LoVo (cell line): ENCODE results near the gene CDKL4.
"Not testable (repeated sequence)": the region's sequence is repeated elsewhere in the genome, so short reads cannot be mapped to it uniquely, and the experiment has no call there.

Experiments
- DNase-seq: peaks from one replicate; pipeline ENCODE4 v3.0.0-alpha.2; 2016; ENCODE audit warnings: low spot score

Gene CDKL4

DNA sequence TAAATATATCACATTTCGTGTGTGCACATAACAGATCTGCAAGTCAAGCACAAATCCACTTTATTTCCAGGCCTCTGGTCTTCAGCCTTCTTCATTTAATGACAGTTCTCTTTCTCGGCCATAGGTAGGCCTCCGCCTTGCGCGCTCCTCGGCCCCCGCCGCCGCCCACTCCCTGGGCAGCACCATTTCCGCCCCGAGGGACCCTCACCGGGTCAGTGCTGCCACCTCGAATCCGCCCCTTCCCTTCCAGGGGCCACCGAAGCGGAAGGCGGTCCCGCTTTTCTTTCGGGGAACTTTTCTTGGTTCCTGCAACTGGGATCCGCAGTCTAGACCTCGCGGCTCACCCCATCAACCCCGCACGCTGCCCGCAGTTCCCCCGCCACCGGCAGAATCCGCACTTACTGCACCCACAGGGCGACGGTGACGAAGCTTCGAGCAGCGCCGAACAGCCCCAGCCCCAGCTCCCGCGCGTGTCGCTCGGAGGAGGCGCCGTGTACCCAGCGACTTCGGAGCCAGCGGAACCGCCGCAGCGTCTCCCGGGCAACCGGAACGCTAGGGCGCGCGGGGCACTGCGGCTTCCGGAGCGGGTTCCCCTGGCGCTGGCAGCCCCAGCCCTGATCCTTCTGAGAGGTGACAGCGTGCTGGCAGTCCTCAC, at the start of gene CDKL4:
CDKL4 (minus strand) TSS at position 502 of the 655 bp plus-strand sequence.
- no peak for DNase-seq

GRCh38 chr2:39290433-39290832, 46.7 kb upstream of the CDKL4 start:
- DNase-seq: no peak

DNA sequence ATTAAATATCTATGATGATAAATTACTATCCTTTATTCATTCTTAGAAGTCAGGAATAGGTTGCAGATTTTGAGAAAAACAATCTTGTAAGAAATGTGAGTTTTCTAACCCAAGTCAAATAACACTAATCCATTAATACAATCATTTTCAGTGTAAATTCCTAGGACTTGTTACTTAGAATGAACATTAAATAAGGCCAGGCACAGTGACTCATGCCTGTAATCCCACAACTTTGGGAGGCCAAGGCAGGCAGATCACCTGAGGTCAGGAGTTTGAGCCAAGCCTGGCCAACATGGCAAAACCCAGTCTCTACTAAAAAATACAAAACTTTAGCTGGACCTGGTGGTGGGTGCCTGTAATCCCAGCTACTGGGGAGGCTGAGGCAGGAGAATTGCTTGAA, 45.8 kb upstream of the CDKL4 start:
- no peak for DNase-seq

GRCh38 chr2:39283561-39283960, 39.8 kb upstream of the CDKL4 start:
- DNase-seq: no peak

DNA sequence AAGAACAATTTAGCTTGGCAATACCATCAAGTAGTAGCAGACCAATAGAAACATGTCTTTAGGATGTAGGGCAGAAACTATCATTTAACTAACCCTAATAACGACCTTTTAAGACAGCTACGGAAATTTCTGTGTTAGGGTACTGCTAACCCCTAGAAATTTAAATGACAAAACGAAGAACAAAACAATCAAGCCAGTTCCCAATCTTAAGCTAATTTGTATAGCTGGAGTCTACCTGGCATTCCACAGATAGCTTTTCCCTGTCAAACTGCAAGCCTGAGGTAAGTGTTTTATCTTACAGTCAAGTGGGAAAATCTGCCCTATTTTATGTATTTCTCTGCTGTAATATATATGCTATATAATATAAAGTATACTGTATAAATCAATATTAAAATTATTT, 37.6 kb upstream of the CDKL4 start:
- no peak for DNase-seq

DNA sequence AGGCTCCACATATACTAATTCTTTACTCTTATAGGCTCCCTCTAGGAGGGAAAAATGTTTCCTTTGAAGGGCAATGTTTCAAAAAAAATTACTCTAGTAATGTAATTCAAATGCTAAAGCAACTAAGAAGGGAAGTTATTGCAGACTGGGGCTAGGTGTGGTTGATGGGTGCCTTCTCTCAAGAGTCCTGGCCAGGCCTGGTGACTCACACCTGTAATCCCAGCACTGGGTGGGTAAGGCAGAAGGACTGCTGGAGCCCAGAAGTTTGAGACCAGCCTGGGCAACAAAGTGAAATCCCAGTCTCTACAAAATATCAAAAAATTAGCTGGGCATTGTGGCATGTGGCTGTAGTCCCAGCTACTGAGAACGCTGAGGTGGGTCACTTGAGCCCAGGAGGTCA, 31.2 kb upstream of the CDKL4 start:
- DNase-seq: no peak

DNA sequence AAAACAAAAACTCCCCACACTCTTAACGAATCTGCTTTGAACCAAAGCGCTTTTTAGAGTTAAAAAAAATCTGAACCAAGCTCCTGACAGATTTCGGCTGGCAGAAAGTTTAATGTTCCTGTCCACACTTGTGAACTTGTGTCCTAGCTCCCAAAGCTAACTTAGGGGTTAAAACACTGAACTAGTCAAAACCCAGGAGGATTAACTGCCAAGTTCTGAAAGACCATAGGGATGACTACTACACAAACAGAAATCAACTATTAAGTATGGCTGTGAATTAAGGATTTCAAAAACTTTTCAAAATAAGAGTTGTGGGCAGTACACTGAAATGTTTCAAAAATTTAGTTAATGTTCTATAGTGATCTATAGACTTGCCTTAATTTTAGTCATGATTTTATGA, 26.2 kb upstream of the CDKL4 start:
- DNase-seq: no peak

DNA sequence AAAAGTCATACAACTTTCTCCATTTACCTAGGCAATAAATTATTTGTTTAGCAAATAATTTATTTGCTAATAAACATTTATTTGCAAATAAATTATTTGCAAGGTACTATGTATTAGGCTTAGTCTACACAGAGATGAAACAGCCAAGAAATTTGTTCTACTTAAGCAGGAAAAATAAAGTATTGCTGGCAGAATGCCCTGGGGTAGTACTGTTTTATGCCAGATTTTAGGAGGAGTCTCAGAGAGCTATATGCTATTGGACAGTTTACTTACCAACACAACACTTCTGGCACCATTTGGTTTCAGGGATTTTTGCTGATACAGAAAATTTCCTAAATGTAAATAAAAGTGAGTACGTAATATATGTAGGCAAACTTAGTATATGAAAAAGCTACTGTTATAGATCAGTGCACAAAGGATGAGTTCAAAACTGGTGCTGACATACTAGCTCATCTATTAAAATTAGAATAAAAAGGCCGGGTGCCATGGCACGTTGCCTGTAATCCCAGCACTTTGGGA, 23.2 kb upstream of the CDKL4 start:
- no peak for DNase-seq

DNA sequence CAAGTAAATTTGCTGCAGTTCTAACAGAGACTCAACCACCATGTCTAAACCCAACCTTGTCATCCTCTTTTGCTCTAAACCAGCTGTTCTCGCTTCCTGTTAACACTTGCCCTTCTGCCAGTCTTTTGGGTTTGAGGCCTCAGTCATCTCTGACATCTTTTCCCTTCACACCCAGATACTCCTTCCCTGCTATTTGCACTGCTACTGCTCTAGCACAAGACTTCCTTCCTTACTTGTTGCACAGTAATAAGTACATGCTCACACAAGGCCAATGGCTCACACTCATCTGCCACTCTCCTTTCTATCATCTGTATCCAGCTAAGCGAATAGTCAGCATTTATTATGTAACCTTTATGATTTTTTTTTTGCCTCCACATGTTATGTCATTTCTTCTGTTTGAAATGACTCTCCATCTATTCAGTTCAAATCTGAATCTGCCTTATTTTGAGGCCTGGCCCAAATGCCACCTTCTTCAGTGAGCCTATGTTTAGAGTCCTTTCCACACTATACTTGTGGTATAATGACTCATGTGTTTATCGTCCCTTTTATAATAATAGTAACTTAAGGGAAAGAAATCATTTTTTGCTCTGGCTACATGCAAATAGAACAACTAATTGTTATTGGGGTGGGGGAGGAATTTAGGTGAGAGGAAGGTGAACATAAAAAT, 22.5 kb upstream of the CDKL4 start:
- no peak for DNase-seq

GRCh38 chr2:39265315-39265714, 21.5 kb upstream of the CDKL4 start:
- peak; percentile 7 for DNase-seq

- no peak for DNase-seq
Observed at GRCh38 chr2:39264733-39265132, 21.0 kb upstream of the CDKL4 start.

- no peak for DNase-seq
Observed at GRCh38 chr2:39260087-39260486, 16.3 kb upstream of the CDKL4 start.

GRCh38 chr2:39256040-39256439, 12.3 kb upstream of the CDKL4 start:
- DNase-seq: no peak

- no peak for DNase-seq
Observed at GRCh38 chr2:39252888-39253518, 9.2 kb upstream of the CDKL4 start.

DNA sequence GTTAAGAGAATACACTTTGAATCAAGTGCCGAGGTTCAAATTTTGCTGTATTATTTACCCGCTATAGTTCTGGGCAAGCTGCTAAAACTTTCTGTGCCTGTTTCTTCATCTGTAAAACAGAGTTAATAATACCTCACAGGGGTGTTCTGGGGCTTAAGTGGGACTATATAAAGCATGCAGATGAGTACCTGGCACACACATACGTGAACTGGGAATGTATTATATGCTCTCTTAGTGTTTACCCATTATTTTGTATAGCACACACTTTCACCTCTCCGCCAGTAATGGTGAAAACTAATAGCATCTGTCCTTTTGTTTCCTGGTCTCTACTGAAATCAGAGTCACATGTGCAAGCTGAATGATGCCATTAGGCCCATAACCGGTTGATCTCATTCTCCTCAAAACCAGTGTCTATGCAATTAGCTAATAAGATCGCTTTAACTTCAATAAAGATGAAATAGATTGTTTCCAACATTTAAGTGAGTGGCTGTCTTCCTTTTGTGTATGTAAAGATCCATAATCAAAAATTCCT, 3.8 kb upstream of the CDKL4 start:
- DNase-seq: no peak

DNA sequence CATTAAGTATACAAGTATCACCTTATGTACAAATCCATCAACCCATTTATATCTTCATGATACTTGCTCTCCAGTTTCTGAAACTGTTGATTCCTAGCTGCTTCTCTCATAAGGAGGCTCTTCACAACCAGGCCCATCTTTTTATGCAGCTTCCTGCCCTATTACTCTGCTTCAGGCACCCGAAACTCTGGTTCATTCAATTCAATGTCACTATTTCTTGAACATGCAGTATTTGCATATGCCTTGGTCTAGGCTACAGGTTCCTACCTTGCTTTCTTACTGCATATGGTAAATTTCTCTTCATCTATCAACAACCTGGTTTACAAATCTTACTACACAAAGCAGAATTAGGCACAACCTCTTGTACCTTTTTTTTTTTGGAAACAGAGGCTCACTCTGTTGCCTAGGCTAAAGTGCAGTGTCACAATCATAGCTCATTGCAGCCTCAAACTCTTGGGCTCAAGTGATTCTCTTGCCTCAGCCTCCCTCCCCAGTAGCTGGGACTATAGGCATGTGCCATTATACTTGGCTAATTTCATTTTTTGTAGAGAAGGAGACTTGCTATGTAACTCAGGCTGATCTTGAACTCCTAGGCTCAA, 2.7 kb upstream of the CDKL4 start:
- no peak for DNase-seq

GRCh38 chr2:39244963-39245625, 1.3 kb upstream of the CDKL4 start:
- DNase-seq: not testable (repeated sequence)

DNA sequence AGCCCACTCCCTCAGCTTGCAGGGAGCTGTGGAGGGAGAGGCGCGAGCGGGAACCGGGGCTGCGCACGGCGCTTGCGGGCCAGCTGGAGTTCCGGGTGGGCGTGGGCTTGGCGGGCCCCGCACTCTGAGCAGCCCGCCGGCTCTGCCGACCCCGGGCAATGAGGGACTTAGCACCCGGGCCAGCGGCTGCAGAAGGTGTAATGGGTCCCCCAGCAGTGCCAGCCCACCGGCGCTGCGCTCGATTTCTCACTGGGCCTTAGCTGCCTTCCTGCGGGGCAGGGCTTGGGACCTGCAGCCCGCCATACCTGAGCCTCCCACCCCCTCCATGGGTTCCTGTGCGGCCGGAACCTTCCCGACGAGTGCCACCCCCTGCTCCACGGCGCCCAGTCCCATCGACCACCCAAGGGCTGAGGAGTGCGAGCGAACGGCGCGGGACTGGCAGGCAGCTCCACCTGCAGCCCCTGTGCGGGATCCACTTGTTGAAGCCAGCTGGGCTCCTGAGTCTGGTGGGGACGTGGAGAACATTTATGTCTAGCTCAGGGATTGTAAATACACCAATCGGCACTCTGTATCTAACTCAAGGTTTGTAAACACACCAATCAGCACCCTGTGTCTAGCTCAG, 582 bp upstream of the CDKL4 start:
- not testable (repeated sequence) for DNase-seq

DNA sequence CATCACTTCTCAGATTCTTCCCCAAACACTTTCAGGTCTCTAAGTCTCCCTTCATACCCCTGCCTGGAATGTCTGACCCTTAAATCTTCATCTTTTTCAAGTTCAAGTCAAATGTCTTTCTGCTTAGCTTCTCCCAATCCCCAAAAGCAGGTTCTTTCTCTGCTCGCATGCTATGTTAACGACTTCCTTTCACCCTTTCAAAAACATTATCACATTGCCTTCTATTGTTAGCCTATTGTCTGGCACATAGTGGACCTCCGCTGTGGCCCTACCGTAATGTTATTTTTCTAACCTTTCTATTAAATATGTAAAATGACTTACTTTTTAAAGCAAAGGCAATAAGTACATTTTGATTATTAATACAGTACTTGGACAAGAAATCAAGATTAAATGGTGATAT, 2.2 kb downstream of the CDKL4 start:
- no peak for DNase-seq

GRCh38 chr2:39240758-39241157, 3.0 kb downstream of the CDKL4 start:
- DNase-seq: no peak

DNA sequence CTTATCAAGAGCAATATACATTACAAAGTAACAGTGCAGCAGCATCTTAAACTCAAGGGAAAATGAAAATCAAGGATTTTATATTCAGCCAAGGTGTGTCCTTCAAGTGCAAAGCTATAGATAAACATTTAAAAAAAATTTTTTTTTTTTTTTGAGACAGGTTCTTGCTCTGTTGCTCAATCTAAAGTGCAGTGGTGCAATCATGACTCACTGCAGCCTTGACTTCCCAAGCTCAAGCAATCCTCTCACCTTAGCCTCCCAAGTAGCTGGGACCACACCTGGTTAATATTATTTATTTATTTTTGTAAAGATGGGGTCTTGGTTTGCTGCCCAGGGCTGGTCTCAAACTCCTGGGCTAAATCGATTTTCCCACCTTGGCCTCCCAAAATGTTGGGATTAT, 9.0 kb downstream of the CDKL4 start:
- no peak for DNase-seq

GRCh38 chr2:39232141-39232540, 11.6 kb downstream of the CDKL4 start:
- DNase-seq: no peak
